Liver (tissue), 9 donors: ENCODE data around the gene LPA. TPM values are rescaled to one million over a fixed set of nuclear protein-coding genes. Genes with fewer than 3 reads are reported as not detected.

Experiments
- DNase-seq: peaks from one replicate; pipeline ENCODE4 v3.0.0-alpha.2; 2017; ENCODE audit warnings: low spot score
- H3K27ac ChIP-seq, 2 donors: one replicate each; pipeline ENCODE4 v1.7.0; 2013; ENCODE audit warnings: inconsistent platforms in 2 of 2, low read length in 2 of 2, control low read depth in 1 of 2, low read depth in 1 of 2, mild to moderate bottlenecking in 1 of 2
- H3K27me3 ChIP-seq, 4 donors: one replicate each; pipeline versions ENCODE4 v1.6.1 to v1.7.0; 2013; ENCODE audit warnings: low read length in 3 of 4, inconsistent platforms in 1 of 4, mild to moderate bottlenecking in 1 of 4, moderate library complexity in 1 of 4; ENCODE audit not compliant: control insufficient read depth in 4 of 4, insufficient read depth in 4 of 4
- H3K36me3 ChIP-seq, 4 donors: one replicate each; pipeline versions ENCODE4 v1.6.1 to v1.7.0; 2013; ENCODE audit warnings: low read length in 3 of 4, mild to moderate bottlenecking in 3 of 4, low read depth in 1 of 4, moderate library complexity in 1 of 4; ENCODE audit not compliant: control insufficient read depth in 4 of 4, insufficient read depth in 3 of 4
- H3K4me1 ChIP-seq, 4 donors: one replicate each; pipeline versions ENCODE4 v1.6.1 to v1.7.0; 2013; ENCODE audit warnings: low read length in 3 of 4, mild to moderate bottlenecking in 3 of 4, moderate library complexity in 1 of 4; ENCODE audit not compliant: control insufficient read depth in 4 of 4, insufficient read depth in 4 of 4
- H3K4me3 ChIP-seq, 3 donors: one replicate each; pipeline versions ENCODE4 v1.6.1 to v1.7.0; 2013; ENCODE audit warnings: low read length in 3 of 3, control low read depth in 1 of 3, low read depth in 1 of 3, mild to moderate bottlenecking in 1 of 3
- H3K9ac ChIP-seq, 2 donors: one replicate each; pipeline ENCODE4 v1.7.0; 2013; ENCODE audit warnings: low read length in 2 of 2, mild to moderate bottlenecking in 2 of 2, moderate library complexity in 2 of 2, control low read depth in 1 of 2, low read depth in 1 of 2
- H3K9me3 ChIP-seq, 4 donors: one replicate each; pipeline versions ENCODE4 v1.6.1 to v1.7.0; 2013; ENCODE audit warnings: low read length in 3 of 4; ENCODE audit not compliant: control insufficient read depth in 4 of 4
- EGR1 ChIP-seq, 2 donors: IDR thresholded peaks; 2 replicates each; pipeline ENCODE4 v1.6.1; 2016 to 2018; ENCODE audit warnings: antibody characterized with exemption in 2 of 2, low read depth in 2 of 2
- FOXA1 ChIP-seq: IDR thresholded peaks from 2 replicates; pipeline ENCODE4 v1.6.1; 2016; ENCODE audit warnings: antibody characterized with exemption
- FOXA2 ChIP-seq: IDR thresholded peaks from 2 replicates; pipeline ENCODE4 v1.6.1; 2016; ENCODE audit warnings: antibody characterized with exemption
- GABPA ChIP-seq, 2 donors: IDR thresholded peaks in 1 of 2; conservative IDR thresholded peaks in 1 of 2; 2 replicates each; pipeline ENCODE4 v1.6.1; 2016; ENCODE audit warnings: antibody characterized with exemption in 2 of 2, mild to moderate bottlenecking in 1 of 2, moderate library complexity in 1 of 2
- HNF4G ChIP-seq: IDR thresholded peaks from 2 replicates; pipeline ENCODE4 v1.6.1; 2016; ENCODE audit warnings: antibody characterized with exemption
- JUND ChIP-seq, 2 donors: IDR thresholded peaks; 2 replicates each; pipeline ENCODE4 v1.6.1; 2016; ENCODE audit warnings: antibody characterized with exemption in 2 of 2
- NR2F2 ChIP-seq: IDR thresholded peaks from 2 replicates; pipeline ENCODE4 v1.6.1; 2016; ENCODE audit warnings: antibody characterized with exemption
- RAD21 ChIP-seq, 2 donors: IDR thresholded peaks; 2 replicates each; pipeline ENCODE4 v1.6.1; 2016; ENCODE audit warnings: antibody characterized with exemption in 2 of 2, mild to moderate bottlenecking in 2 of 2
- RXRA ChIP-seq, 2 donors: IDR thresholded peaks; 2 replicates each; pipeline ENCODE4 v1.6.1; 2017 to 2018; ENCODE audit warnings: antibody characterized with exemption in 2 of 2, mild to moderate bottlenecking in 1 of 2
- SP1 ChIP-seq: IDR thresholded peaks from 2 replicates; pipeline ENCODE4 v1.6.1; 2018; ENCODE audit warnings: antibody characterized with exemption, mild to moderate bottlenecking
- WGBS: extraction: QIAGEN DNeasy Blood & Tissue Kit; methylation state at CpG from one replicate; pipeline ENCODE4 v1.1.7; 2013; 5-methylcytosine and 5-hydroxymethylcytosine counted together
- polyA plus RNA-seq, 2 donors: library from polyadenylated mRNA; stranded (reverse) in 1 of 2; unstranded in 1 of 2; fragments of 200-250 nt in 1 of 2; fragments of >200 nt in 1 of 2; fragmentation: Nextera tagmentation in 1 of 2; extraction: Ambion mirVana in 1 of 2; gene quantifications; one replicate each; pipeline versions ENCODE4 v1.2.1 to v1.2.3, GENCODE V29; 2013 to 2015
- total RNA-seq, 2 donors: library from RNA; depleted of rRNA; stranded (reverse); fragments of >200 nt; gene quantifications; one replicate each; pipeline ENCODE4 v1.2.3, GENCODE V29; 2014
- TF ChIP-seq, protein P1 (sequence below): IDR thresholded peaks from 2 replicates; pipeline ENCODE4 v1.6.1; 2016; ENCODE audit warnings: antibody characterized with exemption
- TF ChIP-seq, protein P2 (sequence below): IDR thresholded peaks from 2 replicates; pipeline ENCODE4 v1.6.1; 2016; ENCODE audit warnings: antibody characterized with exemption, mild to moderate bottlenecking
- TF ChIP-seq, protein P3 (sequence below): fragments of 150-350 bp; IDR thresholded peaks from 2 replicates; pipeline ENCODE4 v1.5.1; 2017; ENCODE audit warnings: improper control_type of control experiment, low read depth, low read length; ENCODE audit not compliant: missing input control
- TF ChIP-seq, protein P4 (sequence below): IDR thresholded peaks from 2 replicates; pipeline ENCODE4 v1.6.1; 2016; ENCODE audit warnings: antibody characterized with exemption
- donor health status: healthy.
- donor health status: healthy.
- donor health status: healthy.
- donor health status: healthy.
- donor health status: healthy.

The LPA gene
- total and polyA plus RNA-seq, 4 donors: 7.9 to 62.8 (median 23.9) TPM

DNA sequence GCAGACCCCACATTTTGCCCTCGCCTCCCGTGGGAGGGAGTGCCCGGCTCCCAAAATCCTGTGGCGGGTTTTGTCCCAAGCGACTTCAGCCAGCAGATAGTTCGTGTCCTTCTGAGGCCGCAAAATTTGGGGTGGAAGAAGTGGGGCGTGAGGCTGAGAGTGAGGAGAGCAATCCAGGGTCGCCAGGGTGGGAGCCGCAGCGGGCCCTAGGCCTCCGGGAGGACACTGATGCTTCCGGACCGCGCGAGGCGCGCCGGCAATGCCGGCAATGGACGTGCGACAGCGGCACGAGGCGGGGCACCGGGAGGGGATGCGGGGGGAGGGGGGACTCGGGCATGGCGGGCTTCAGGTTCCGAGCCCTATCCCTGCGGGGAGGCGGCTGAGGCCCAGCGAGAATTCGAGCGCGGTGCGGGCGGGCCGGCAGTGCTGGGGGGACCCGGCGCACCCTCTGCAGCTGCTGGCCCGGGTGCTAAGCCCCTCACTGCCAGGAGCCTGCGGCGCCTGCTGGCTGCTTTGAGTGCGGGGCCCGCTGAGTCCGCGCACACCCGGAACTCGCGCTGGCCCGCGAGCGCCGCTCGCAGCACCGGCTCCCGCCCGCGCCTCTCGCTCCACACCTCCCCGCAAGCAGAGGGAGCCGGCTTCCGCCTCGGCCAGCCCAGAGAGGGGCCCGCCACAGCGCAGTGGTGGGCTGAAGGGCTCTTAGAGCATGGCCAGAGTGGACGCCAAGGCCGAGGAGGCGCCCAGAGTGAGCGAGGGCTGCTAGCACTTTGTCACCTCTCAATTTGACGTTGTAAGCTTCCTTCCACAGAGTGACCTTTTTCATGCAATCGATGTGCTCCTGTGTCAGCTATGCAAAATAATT is 143.8 kb downstream of the LPA start (continued):
- TF ChIP-seq EGR1 (IDR thresholded peaks at IDR 0.05; ENCODE audit: low read depth in 2 of 2) (no peak), GABPA (IDR thresholded peaks at IDR 0.05 in 1 of 2, conservative IDR thresholded peaks at IDR 0.05 in 1 of 2) (no peak)
- TF ChIP-seq, protein P1, sequence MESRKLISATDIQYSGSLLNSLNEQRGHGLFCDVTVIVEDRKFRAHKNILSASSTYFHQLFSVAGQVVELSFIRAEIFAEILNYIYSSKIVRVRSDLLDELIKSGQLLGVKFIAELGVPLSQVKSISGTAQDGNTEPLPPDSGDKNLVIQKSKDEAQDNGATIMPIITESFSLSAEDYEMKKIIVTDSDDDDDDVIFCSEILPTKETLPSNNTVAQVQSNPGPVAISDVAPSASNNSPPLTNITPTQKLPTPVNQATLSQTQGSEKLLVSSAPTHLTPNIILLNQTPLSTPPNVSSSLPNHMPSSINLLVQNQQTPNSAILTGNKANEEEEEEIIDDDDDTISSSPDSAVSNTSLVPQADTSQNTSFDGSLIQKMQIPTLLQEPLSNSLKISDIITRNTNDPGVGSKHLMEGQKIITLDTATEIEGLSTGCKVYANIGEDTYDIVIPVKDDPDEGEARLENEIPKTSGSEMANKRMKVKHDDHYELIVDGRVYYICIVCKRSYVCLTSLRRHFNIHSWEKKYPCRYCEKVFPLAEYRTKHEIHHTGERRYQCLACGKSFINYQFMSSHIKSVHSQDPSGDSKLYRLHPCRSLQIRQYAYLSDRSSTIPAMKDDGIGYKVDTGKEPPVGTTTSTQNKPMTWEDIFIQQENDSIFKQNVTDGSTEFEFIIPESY: no peak

DNA sequence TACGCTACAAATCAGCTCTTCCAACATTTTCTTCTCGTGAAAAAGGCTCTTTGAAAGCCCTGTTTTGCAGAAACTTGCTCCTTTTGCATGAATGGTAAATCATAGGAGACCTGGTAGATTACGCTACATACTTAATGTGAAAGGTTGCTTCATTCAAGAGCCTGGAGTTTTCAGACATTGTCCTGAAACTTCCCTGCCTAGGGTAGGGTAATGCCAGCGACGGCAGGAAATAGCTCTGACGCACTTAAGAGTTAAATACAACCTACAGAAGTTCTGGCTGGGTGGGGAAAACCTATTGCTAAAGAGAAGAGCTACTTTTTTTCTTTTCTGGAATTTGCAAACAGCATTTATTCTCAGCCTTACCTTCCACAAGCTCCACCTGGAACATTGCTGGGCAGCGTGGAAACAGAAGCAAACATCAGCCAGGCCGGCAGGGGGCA is 144.5 kb downstream of the LPA start:
- TF ChIP-seq RAD21 (IDR thresholded peaks at IDR 0.05): peak in 1 of 2 donors; percentile 89
- TF ChIP-seq, protein P2, sequence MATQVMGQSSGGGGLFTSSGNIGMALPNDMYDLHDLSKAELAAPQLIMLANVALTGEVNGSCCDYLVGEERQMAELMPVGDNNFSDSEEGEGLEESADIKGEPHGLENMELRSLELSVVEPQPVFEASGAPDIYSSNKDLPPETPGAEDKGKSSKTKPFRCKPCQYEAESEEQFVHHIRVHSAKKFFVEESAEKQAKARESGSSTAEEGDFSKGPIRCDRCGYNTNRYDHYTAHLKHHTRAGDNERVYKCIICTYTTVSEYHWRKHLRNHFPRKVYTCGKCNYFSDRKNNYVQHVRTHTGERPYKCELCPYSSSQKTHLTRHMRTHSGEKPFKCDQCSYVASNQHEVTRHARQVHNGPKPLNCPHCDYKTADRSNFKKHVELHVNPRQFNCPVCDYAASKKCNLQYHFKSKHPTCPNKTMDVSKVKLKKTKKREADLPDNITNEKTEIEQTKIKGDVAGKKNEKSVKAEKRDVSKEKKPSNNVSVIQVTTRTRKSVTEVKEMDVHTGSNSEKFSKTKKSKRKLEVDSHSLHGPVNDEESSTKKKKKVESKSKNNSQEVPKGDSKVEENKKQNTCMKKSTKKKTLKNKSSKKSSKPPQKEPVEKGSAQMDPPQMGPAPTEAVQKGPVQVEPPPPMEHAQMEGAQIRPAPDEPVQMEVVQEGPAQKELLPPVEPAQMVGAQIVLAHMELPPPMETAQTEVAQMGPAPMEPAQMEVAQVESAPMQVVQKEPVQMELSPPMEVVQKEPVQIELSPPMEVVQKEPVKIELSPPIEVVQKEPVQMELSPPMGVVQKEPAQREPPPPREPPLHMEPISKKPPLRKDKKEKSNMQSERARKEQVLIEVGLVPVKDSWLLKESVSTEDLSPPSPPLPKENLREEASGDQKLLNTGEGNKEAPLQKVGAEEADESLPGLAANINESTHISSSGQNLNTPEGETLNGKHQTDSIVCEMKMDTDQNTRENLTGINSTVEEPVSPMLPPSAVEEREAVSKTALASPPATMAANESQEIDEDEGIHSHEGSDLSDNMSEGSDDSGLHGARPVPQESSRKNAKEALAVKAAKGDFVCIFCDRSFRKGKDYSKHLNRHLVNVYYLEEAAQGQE: peak; percentile 18
- TF ChIP-seq FOXA2: no peak
- TF ChIP-seq, protein P3, sequence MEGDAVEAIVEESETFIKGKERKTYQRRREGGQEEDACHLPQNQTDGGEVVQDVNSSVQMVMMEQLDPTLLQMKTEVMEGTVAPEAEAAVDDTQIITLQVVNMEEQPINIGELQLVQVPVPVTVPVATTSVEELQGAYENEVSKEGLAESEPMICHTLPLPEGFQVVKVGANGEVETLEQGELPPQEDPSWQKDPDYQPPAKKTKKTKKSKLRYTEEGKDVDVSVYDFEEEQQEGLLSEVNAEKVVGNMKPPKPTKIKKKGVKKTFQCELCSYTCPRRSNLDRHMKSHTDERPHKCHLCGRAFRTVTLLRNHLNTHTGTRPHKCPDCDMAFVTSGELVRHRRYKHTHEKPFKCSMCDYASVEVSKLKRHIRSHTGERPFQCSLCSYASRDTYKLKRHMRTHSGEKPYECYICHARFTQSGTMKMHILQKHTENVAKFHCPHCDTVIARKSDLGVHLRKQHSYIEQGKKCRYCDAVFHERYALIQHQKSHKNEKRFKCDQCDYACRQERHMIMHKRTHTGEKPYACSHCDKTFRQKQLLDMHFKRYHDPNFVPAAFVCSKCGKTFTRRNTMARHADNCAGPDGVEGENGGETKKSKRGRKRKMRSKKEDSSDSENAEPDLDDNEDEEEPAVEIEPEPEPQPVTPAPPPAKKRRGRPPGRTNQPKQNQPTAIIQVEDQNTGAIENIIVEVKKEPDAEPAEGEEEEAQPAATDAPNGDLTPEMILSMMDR: peak; percentile 89
- TF ChIP-seq GABPA (IDR thresholded peaks at IDR 0.05 in 1 of 2, conservative IDR thresholded peaks at IDR 0.05 in 1 of 2): no peak
- no peak for TF ChIP-seq EGR1 (IDR thresholded peaks at IDR 0.05; ENCODE audit: low read depth in 2 of 2)
- TF ChIP-seq JUND (IDR thresholded peaks at IDR 0.05): no peak
- TF ChIP-seq RXRA (IDR thresholded peaks at IDR 0.05): peak in 1 of 2 donors; percentile 15
- peak overlapping the region in 1 of 2 donors; percentile 40 for H3K27ac ChIP-seq
- H3K4me3 ChIP-seq: peak overlapping the region; percentile 52 to 80 (median 74)
- WGBS: 27% methylated on average over 8 of the region's 8 CpGs
- H3K36me3 ChIP-seq: no peaks in the 10 kb centered on the region
- no peaks in the 10 kb centered on the region for H3K9me3 ChIP-seq
- H3K9ac ChIP-seq: peak overlapping the region in 1 of 2 donors; percentile 58
- DNase-seq: peak; percentile 84
- peaks cover 0 to 13% (median 9%) of the 10 kb centered on the region in 4 donors for H3K4me1 ChIP-seq
- H3K27me3 ChIP-seq: no peaks in the 10 kb centered on the region

DNA sequence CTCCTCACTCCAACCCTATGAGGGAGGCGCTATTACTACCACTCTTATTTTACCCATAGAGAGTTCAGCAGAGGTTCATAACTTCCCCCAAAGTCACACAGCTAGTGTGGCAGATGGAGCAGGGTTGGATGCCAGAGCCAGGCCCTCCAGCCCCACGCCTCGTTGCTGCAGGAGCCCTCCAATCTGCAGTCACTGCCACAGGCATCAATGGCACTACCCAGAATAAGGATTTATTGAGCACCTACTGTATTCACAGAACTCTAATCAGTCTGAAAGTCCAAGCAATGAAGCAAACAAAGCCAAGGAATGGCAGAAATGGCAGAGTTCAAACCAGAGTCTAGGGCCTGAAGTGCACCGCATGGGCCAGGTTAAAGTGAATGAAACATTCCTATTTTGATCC is 144.9 kb downstream of the LPA start:
- H3K36me3 ChIP-seq: no peaks in the 10 kb centered on the region
- 89% methylated on average over 4 of the region's 4 CpGs for WGBS
- TF ChIP-seq FOXA1 (no peak), RXRA (IDR thresholded peaks at IDR 0.05) (no peak), HNF4G (no peak), NR2F2 (no peak), JUND (IDR thresholded peaks at IDR 0.05) (no peak), SP1 (no peak)
- TF ChIP-seq, protein P4, sequence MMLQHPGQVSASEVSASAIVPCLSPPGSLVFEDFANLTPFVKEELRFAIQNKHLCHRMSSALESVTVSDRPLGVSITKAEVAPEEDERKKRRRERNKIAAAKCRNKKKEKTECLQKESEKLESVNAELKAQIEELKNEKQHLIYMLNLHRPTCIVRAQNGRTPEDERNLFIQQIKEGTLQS: no peak
- TF ChIP-seq, protein P1: no peak

More for the DNA sequence above, 144.9 kb downstream of the LPA start:
- peaks cover 0 to 13% (median 9%) of the 10 kb centered on the region in 4 donors for H3K4me1 ChIP-seq
- no peak for DNase-seq
- no peak overlapping the region for H3K9ac ChIP-seq
- H3K9me3 ChIP-seq: no peaks in the 10 kb centered on the region
- H3K27ac ChIP-seq: no peak overlapping the region
- no peak overlapping the region for H3K4me3 ChIP-seq
- H3K27me3 ChIP-seq: no peaks in the 10 kb centered on the region
